Glutamatergic neuron (in vitro differentiated cells): ENCODE data around the gene CCDC92B. TPM values are rescaled to one million over a fixed set of nuclear protein-coding genes. Genes with fewer than 3 reads are reported as not detected.

Experiments used
- DNase-seq: peaks from one replicate; pipeline ENCODE4 v3.0.0; 2022
- H3K27ac Mint-ChIP-seq: one replicate; pipeline ENCODE4 v1.8.0; 2020; ENCODE audit warnings: mild to moderate bottlenecking, mixed read lengths, inconsistent platforms; ENCODE audit not compliant: unreplicated experiment
- H3K27me3 Mint-ChIP-seq: one replicate; pipeline ENCODE4 v1.8.0; 2020; ENCODE audit warnings: mild to moderate bottlenecking, moderate library complexity, mixed read lengths, inconsistent platforms; ENCODE audit not compliant: unreplicated experiment
- H3K36me3 Mint-ChIP-seq: one replicate; pipeline ENCODE4 v1.8.0; 2020; ENCODE audit warnings: mild to moderate bottlenecking, mixed read lengths, inconsistent platforms; ENCODE audit not compliant: unreplicated experiment
- H3K4me1 Mint-ChIP-seq: one replicate; pipeline ENCODE4 v1.8.0; 2020; ENCODE audit warnings: mild to moderate bottlenecking, low read depth, mixed read lengths, inconsistent platforms; ENCODE audit not compliant: unreplicated experiment
- H3K4me3 Mint-ChIP-seq: one replicate; pipeline ENCODE4 v1.8.0; 2020; ENCODE audit warnings: mild to moderate bottlenecking, mixed read lengths, inconsistent platforms; ENCODE audit not compliant: unreplicated experiment
- H3K9me3 Mint-ChIP-seq: one replicate; pipeline ENCODE4 v1.8.0; 2020; ENCODE audit warnings: mild to moderate bottlenecking, moderate library complexity, mixed read lengths, inconsistent platforms; ENCODE audit not compliant: unreplicated experiment
- CTCF ChIP-seq: fragments of 200-600 bp; sonication (generic); IDR thresholded peaks from one replicate; pipeline ENCODE4 v1.5.0; 2021; ENCODE audit not compliant: partially characterized antibody, unreplicated experiment
- total RNA-seq: library from RNA; stranded (reverse); fragmentation: NEBNext Ultra II Directional; extraction: Animal tissue kit (Norgen Biotek cat#: 25700); gene quantifications from one replicate; pipeline ENCODE4 v1.2.1, GENCODE V29; 2021; ENCODE audit not compliant: unreplicated experiment

The CCDC92B gene
- total RNA-seq, 1 donor from 2014 or later, result 19.0 TPM

- H3K36me3 Mint-ChIP-seq, result peaks cover 5% of the 10 kb centered on the region
- no peak overlapping the region for H3K4me3 Mint-ChIP-seq
- peaks cover 5% of the 10 kb centered on the region for H3K9me3 Mint-ChIP-seq
- H3K4me1 Mint-ChIP-seq, result peaks cover 2% of the 10 kb centered on the region
- H3K27me3 Mint-ChIP-seq, result peaks cover 9% of the 10 kb centered on the region
- DNase-seq, result no peak
- no peak overlapping the region for H3K27ac Mint-ChIP-seq
- no peak for TF ChIP-seq CTCF
Observed at GRCh38 chr17:2722611-2723010, 26.8 kb downstream of the CCDC92B start.

- DNase-seq, result no peak
- peaks cover 9% of the 10 kb centered on the region for H3K27me3 Mint-ChIP-seq
- H3K4me3 Mint-ChIP-seq, result no peak overlapping the region
- H3K4me1 Mint-ChIP-seq, result peaks cover 2% of the 10 kb centered on the region
- peaks cover 5% of the 10 kb centered on the region for H3K36me3 Mint-ChIP-seq
- no peak overlapping the region for H3K27ac Mint-ChIP-seq
- H3K9me3 Mint-ChIP-seq, result peaks cover 5% of the 10 kb centered on the region
- no peak for TF ChIP-seq CTCF
Observed at GRCh38 chr17:2721603-2722002, 27.8 kb downstream of the CCDC92B start.

- H3K9me3 Mint-ChIP-seq, result no peaks in the 10 kb centered on the region
- no peak overlapping the region for H3K27ac Mint-ChIP-seq
- no peak overlapping the region for H3K4me3 Mint-ChIP-seq
- H3K36me3 Mint-ChIP-seq, result no peaks in the 10 kb centered on the region
- H3K4me1 Mint-ChIP-seq, result no peaks in the 10 kb centered on the region
- peaks cover 4% of the 10 kb centered on the region for H3K27me3 Mint-ChIP-seq
- DNase-seq, result no peak
- no peak for TF ChIP-seq CTCF
Observed at GRCh38 chr17:2719861-2720260, 29.6 kb downstream of the CCDC92B start.

- no peaks in the 10 kb centered on the region for H3K36me3 Mint-ChIP-seq
- H3K27ac Mint-ChIP-seq, result no peak overlapping the region
- no peaks in the 10 kb centered on the region for H3K9me3 Mint-ChIP-seq
- no peak for TF ChIP-seq CTCF
- no peak overlapping the region for H3K4me3 Mint-ChIP-seq
- no peaks in the 10 kb centered on the region for H3K4me1 Mint-ChIP-seq
- peaks cover 4% of the 10 kb centered on the region for H3K27me3 Mint-ChIP-seq
- no peak for DNase-seq
Observed at GRCh38 chr17:2718150-2718938, 31.1 kb downstream of the CCDC92B start.

- no peak overlapping the region for H3K4me3 Mint-ChIP-seq
- peaks cover 4% of the 10 kb centered on the region for H3K9me3 Mint-ChIP-seq
- H3K4me1 Mint-ChIP-seq, result peaks cover 4% of the 10 kb centered on the region
- TF ChIP-seq CTCF, result no peak
- no peak overlapping the region for H3K27ac Mint-ChIP-seq
- no peaks in the 10 kb centered on the region for H3K36me3 Mint-ChIP-seq
- no peak for DNase-seq
- H3K27me3 Mint-ChIP-seq, result peaks cover 4% of the 10 kb centered on the region
Observed at GRCh38 chr17:2716649-2717048, 32.8 kb downstream of the CCDC92B start.
